ENCODE results near the gene EPS15. TPM values are rescaled to one million over a fixed set of nuclear protein-coding genes. Genes with fewer than 3 reads are reported as not detected.
A peak's percentile ranks its signal among the peaks of the same experiment; 100 is the strongest.

The EPS15 gene
- total and polyA plus RNA-seq, 11 donors, result 19.9 to 80.6 (median 67.8) TPM

DNA sequence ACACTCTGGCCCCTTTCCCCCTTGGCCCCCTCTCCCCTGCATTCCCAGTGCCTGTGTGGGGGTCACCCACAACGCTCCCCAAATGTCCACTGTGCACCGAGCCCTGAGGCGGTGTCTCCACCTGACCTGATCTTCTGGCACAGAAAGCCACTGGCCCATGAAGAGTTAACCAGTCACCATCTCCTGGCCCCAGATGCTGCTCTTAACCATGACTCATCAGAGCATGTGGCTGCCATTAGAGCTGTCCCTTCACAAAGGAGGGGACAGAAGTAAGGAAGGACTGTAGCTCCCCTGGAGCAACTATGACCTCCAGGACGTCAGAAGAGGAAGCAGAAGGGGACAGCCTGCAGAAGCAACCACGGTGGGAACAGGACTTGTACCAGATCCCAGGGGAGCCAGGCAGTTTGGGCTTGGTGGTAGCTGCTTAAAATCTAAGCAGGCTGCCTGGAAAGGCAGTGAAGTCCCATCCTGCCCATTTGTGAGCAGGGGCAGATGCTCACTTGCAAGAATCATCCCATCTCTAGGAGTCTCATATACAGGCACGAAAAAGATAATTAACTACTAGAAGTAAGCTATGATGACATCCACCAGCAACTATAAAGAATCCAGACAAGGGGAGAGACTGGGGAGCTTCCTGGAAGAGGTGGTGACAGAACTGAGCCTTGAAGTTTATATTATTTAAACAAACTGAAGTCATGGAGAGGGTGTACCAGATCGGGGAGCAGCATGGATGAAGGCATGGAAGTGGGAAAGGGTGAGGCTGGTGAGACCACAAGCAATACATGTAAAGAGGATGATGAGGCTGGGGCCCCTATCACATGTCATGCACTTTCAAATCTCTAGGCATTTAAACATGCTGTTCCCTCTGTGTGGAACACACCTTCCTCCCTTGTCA lies 187.6 kb downstream of the EPS15 start:
- H3K4me1 ChIP-seq, result peaks cover 0 to 31% (median 11%) of the 10 kb centered on the region in 12 donors
- peak; percentile 53 to 68 (median 57) for ATAC-seq
- TF ChIP-seq POLR2A (IDR thresholded peaks at IDR 0.05) (no peak), CTCF (IDR thresholded peaks at IDR 0.05) (no peak)
- 33 to 49% (median 45%) methylated on average over 7 of the region's 7 CpGs for WGBS, 4 donors
- H3K4me3 ChIP-seq, result peak overlapping the region in 9 of 12 donors; percentile 16 to 69 (median 56)
- peak overlapping the region in 11 of 12 donors; percentile 15 to 82 (median 69) for H3K27ac ChIP-seq
- intact Hi-C loops (cut with DNase I), result no loop called here
- H3K27me3 ChIP-seq, result peaks cover 0 to 16% (median 0%) of the 10 kb centered on the region in 9 donors
- H3K9me3 ChIP-seq, result no peaks in the 10 kb centered on the region
- peak in 2 of 5 donors; percentile 32 to 59 for DNase-seq
- no peaks in the 10 kb centered on the region for H3K36me3 ChIP-seq

- Histone ChIP-seq H3K27me3 (peaks cover 0 to 16% (median 0%) of the 10 kb centered on the region in 9 donors), H3K9me3 (no peaks in the 10 kb centered on the region), H3K4me3 (peak within 1 kb of the TSS; percentile 16 to 69 (median 56)), H3K4me1 (peaks cover 0 to 38% (median 12%) of the 10 kb centered on the region in 12 donors), H3K36me3 (no peaks in the 10 kb centered on the region), H3K27ac (peak within 1 kb of the TSS in 11 of 12 donors; percentile 32 to 90 (median 69))
- no peak for DNase-seq
- TF ChIP-seq POLR2A (IDR thresholded peaks at IDR 0.05) (no peak), CTCF (IDR thresholded peaks at IDR 0.05) (no peak)
- ATAC-seq, result no peak
- WGBS, 4 donors, result 3 to 18% (median 6%) methylated on average over 11 to 87 of the region's 87 CpGs
- intact Hi-C loops (cut with DNase I), result no loop called here
These were observed 188.5 kb downstream of the EPS15 start, which contains the start of gene TTC39A for GRCh38 chr1:51330331-51331201. TTC39A (minus strand) TSS chr1:51330562; CDS start chr1:51330477, 85 bp downstream.

- Histone ChIP-seq H3K9me3 (no peaks in the 10 kb centered on the region), H3K4me3 (peak overlapping the region in 9 of 12 donors; percentile 28 to 69 (median 39)), H3K27me3 (peaks cover 0 to 16% (median 0%) of the 10 kb centered on the region in 9 donors), H3K27ac (peak overlapping the region in 11 of 12 donors; percentile 27 to 90 (median 69)), H3K36me3 (no peaks in the 10 kb centered on the region), H3K4me1 (peaks cover 0 to 42% (median 14%) of the 10 kb centered on the region in 12 donors)
- intact Hi-C loops (cut with DNase I), result loop anchor here in 1 of 10 donors (10.0 kb wide), 1 partner anchor 205 kb away; no protein-coding TSS in a partner anchor
- WGBS, 4 donors, result 33 to 58% (median 40%) methylated on average over 15 to 26 of the region's 26 CpGs
- ATAC-seq (peak; percentile 72 to 81 (median 76)), DNase-seq (peak in 4 of 5 donors; percentile 65 to 86 (median 80))
- peak in 1 of 2 donors; percentile 23 for TF ChIP-seq POLR2A (IDR thresholded peaks at IDR 0.05)
- TF ChIP-seq CTCF (IDR thresholded peaks at IDR 0.05), result no peak
These were observed 189.4 kb downstream of the EPS15 start for GRCh38 chr1:51329443-51330325.
